SU-DHL-6 (cell line): ENCODE results near the gene DACH2.

Experiments
- CTCF ChIP-seq: fragments of 200-600 bp; sonication (generic); IDR thresholded peaks from one replicate; pipeline ENCODE4 v1.5.1; 2017; ENCODE audit warnings: antibody characterized with exemption, mild to moderate bottlenecking, low read length, moderate library complexity; ENCODE audit not compliant: insufficient read depth, poor library complexity, severe bottlenecking
- EZH2phosphoT487 ChIP-seq: fragments of 200-600 bp; sonication (generic), shearing (Covaris generic); conservative IDR thresholded peaks from 2 replicates; pipeline ENCODE4 v1.6.1; 2018; ENCODE audit warnings: mild to moderate bottlenecking, antibody characterized with exemption, low read length, moderate library complexity, mixed read lengths

DNA sequence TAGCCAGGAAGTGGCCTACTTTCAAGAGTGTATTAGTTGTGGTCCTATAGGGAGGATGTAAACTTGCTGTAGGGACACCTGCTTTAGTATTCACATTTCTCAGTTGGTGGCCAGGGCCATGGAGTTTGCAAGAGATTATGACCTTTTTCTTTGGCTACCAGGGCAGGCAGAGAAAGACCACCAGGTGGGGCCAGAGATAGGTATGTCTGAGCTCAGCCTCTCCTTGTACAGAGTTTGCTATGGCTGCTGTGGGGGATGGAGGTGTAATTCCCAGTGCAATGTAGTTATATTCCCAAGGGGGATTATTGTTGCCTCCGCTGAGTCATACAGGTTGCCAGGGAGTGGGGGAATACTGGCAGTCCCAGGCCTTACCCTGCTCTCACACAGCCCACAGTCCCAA, 26.3 kb upstream of the DACH2 start:
- TF ChIP-seq CTCF (no peak), EZH2phosphoT487 (no peak)
